ENCODE measurements around the gene SLAMF9.

SLAMF9 gene

GRCh38 chr1:159941141-159941540 is 12.9 kb downstream of the SLAMF9 start:
- H3K4me2 ChIP-seq (ENCODE audit: low read length): no peak overlapping the region
- TF ChIP-seq CTCF (IDR thresholded peaks at IDR 0.05; ENCODE audit: low read depth, low read length) (no peak), EZH2phosphoT487 (IDR thresholded peaks at IDR 0.05; ENCODE audit: low read depth) (no peak)
- H3K27me3 ChIP-seq (ENCODE audit: low read depth, low read length): peaks cover 22% of the 10 kb centered on the region; the same call in 1 of the 2 replicates
- no peak overlapping the region for H3K4me3 ChIP-seq (ENCODE audit: low read length)
- peaks cover 1% of the 10 kb centered on the region for H4K20me1 ChIP-seq (ENCODE audit: insufficient read depth, low read length)
- no peak overlapping the region for H3K9ac ChIP-seq (ENCODE audit: low read length)
- H3K27ac ChIP-seq (ENCODE audit: low read length): no peak overlapping the region
- H3K4me1 ChIP-seq (ENCODE audit: low read length): peaks cover 40% of the 10 kb centered on the region
- H2AFZ ChIP-seq (ENCODE audit: low read depth, low read length): no peak overlapping the region
- no peaks in the 10 kb centered on the region for H3K36me3 ChIP-seq (replicated peaks; ENCODE audit: low read depth, low read length)
- no peaks in the 10 kb centered on the region for H3K9me3 ChIP-seq (ENCODE audit: insufficient read depth, low read length)
- no peaks in the 10 kb centered on the region for H3K79me2 ChIP-seq (ENCODE audit: low read length)

- TF ChIP-seq CTCF (IDR thresholded peaks at IDR 0.05; ENCODE audit: low read depth, low read length): no peak
- no peak for TF ChIP-seq EZH2phosphoT487 (IDR thresholded peaks at IDR 0.05; ENCODE audit: low read depth)
- no peaks in the 10 kb centered on the region for H3K79me2 ChIP-seq (ENCODE audit: low read length)
- H3K27ac ChIP-seq (ENCODE audit: low read length): no peak overlapping the region
- no peak overlapping the region for H3K9ac ChIP-seq (ENCODE audit: low read length)
- H2AFZ ChIP-seq (ENCODE audit: low read depth, low read length): no peak overlapping the region
- no peaks in the 10 kb centered on the region for H3K36me3 ChIP-seq (replicated peaks; ENCODE audit: low read depth, low read length)
- no peaks in the 10 kb centered on the region for H3K9me3 ChIP-seq (ENCODE audit: insufficient read depth, low read length)
- H3K4me3 ChIP-seq (ENCODE audit: low read length): no peak overlapping the region
- H3K4me1 ChIP-seq (ENCODE audit: low read length): peaks cover 47% of the 10 kb centered on the region
- no peak overlapping the region for H3K4me2 ChIP-seq (ENCODE audit: low read length)
- peaks cover 5% of the 10 kb centered on the region for H4K20me1 ChIP-seq (ENCODE audit: insufficient read depth, low read length)
- peaks cover 22% of the 10 kb centered on the region; the same call in 1 of the 2 replicates for H3K27me3 ChIP-seq (ENCODE audit: low read depth, low read length)
Measured at GRCh38 chr1:159940006-159940620, 13.9 kb downstream of the SLAMF9 start.

- Histone ChIP-seq H3K27ac (ENCODE audit: low read length) (no peak overlapping the region), H4K20me1 (ENCODE audit: insufficient read depth, low read length) (peaks cover 5% of the 10 kb centered on the region), H3K36me3 (replicated peaks; ENCODE audit: low read depth, low read length) (no peaks in the 10 kb centered on the region), H3K4me3 (ENCODE audit: low read length) (no peak overlapping the region), H2AFZ (ENCODE audit: low read depth, low read length) (no peak overlapping the region), H3K4me2 (ENCODE audit: low read length) (no peak overlapping the region), H3K27me3 (ENCODE audit: low read depth, low read length) (peaks cover 18% of the 10 kb centered on the region; the same call in 1 of the 2 replicates), H3K9me3 (ENCODE audit: insufficient read depth, low read length) (no peaks in the 10 kb centered on the region), H3K4me1 (ENCODE audit: low read length) (peaks cover 46% of the 10 kb centered on the region), H3K9ac (ENCODE audit: low read length) (no peak overlapping the region), H3K79me2 (ENCODE audit: low read length) (no peaks in the 10 kb centered on the region)
- no peak for TF ChIP-seq CTCF (IDR thresholded peaks at IDR 0.05; ENCODE audit: low read depth, low read length)
- TF ChIP-seq EZH2phosphoT487 (IDR thresholded peaks at IDR 0.05; ENCODE audit: low read depth): no peak
Measured at GRCh38 chr1:159939678-159940002, 14.4 kb downstream of the SLAMF9 start.

GRCh38 chr1:159938905-159939677 is 14.9 kb downstream of the SLAMF9 start:
- H3K27ac ChIP-seq (ENCODE audit: low read length): no peak overlapping the region
- H3K9me3 ChIP-seq (ENCODE audit: insufficient read depth, low read length): no peaks in the 10 kb centered on the region

More at GRCh38 chr1:159938905-159939677, 14.9 kb downstream of the SLAMF9 start:
- Histone ChIP-seq H3K79me2 (ENCODE audit: low read length) (no peaks in the 10 kb centered on the region), H3K9ac (ENCODE audit: low read length) (no peak overlapping the region), H3K4me1 (ENCODE audit: low read length) (peaks cover 40% of the 10 kb centered on the region), H3K27me3 (ENCODE audit: low read depth, low read length) (peaks cover 15% of the 10 kb centered on the region; the same call in 1 of the 2 replicates), H3K36me3 (replicated peaks; ENCODE audit: low read depth, low read length) (no peaks in the 10 kb centered on the region), H2AFZ (ENCODE audit: low read depth, low read length) (no peak overlapping the region), H4K20me1 (ENCODE audit: insufficient read depth, low read length) (peaks cover 5% of the 10 kb centered on the region), H3K4me3 (ENCODE audit: low read length) (no peak overlapping the region), H3K4me2 (ENCODE audit: low read length) (no peak overlapping the region)
- TF ChIP-seq EZH2phosphoT487 (IDR thresholded peaks at IDR 0.05; ENCODE audit: low read depth) (no peak), CTCF (IDR thresholded peaks at IDR 0.05; ENCODE audit: low read depth, low read length) (no peak)

Measured in OCI-LY3 (cell line).